CD4-positive, alpha-beta T cell treated with Interleukin-15 for 4 hours (primary cell): ENCODE measurements around the gene ATP9B.
A peak's percentile ranks its signal among the peaks of the same experiment; 100 is the strongest.
"Not testable (repeated sequence)": the region's sequence is repeated elsewhere in the genome, so short reads cannot be mapped to it uniquely, and the experiment has no call there.

Source experiments
- DNase-seq: peaks from one replicate; pipeline ENCODE4 v3.0.0-alpha.2; 2020; ENCODE audit warnings: low spot score

The ATP9B gene

GRCh38 chr18:79139206-79139605 lies 70.0 kb downstream of the ATP9B start:
- peak; percentile 20 for DNase-seq

GRCh38 chr18:79147014-79147413 lies 77.8 kb downstream of the ATP9B start:
- DNase-seq, result no peak

- DNase-seq, result no peak
Observed at GRCh38 chr18:79151191-79151590, 82.0 kb downstream of the ATP9B start.

GRCh38 chr18:79156327-79156726 lies 87.1 kb downstream of the ATP9B start:
- no peak for DNase-seq

GRCh38 chr18:79164706-79165105 lies 95.5 kb downstream of the ATP9B start:
- no peak for DNase-seq

GRCh38 chr18:79166702-79167101 lies 97.5 kb downstream of the ATP9B start:
- no peak for DNase-seq

- no peak for DNase-seq
Observed at GRCh38 chr18:79167526-79168190, 98.5 kb downstream of the ATP9B start.

GRCh38 chr18:79169958-79170555 lies 100.9 kb downstream of the ATP9B start:
- no peak for DNase-seq

- DNase-seq, result not testable (repeated sequence)
Observed at GRCh38 chr18:79172331-79172730, 103.1 kb downstream of the ATP9B start.

GRCh38 chr18:79173742-79174141 lies 104.5 kb downstream of the ATP9B start:
- no peak for DNase-seq

GRCh38 chr18:79178113-79178531 lies 108.9 kb downstream of the ATP9B start:
- DNase-seq, result no peak

GRCh38 chr18:79182047-79182713 lies 113.0 kb downstream of the ATP9B start:
- DNase-seq, result no peak

GRCh38 chr18:79185648-79186047 lies 116.5 kb downstream of the ATP9B start:
- no peak for DNase-seq

- DNase-seq, result no peak
Observed at GRCh38 chr18:79186649-79187048, 117.5 kb downstream of the ATP9B start.

- DNase-seq, result no peak
Observed at GRCh38 chr18:79187532-79188277, 118.5 kb downstream of the ATP9B start.

- DNase-seq, result no peak
Observed at GRCh38 chr18:79191418-79191817, 122.2 kb downstream of the ATP9B start.

- DNase-seq, result no peak
Observed at GRCh38 chr18:79191956-79192355, 122.8 kb downstream of the ATP9B start.

GRCh38 chr18:79193826-79194225 lies 124.6 kb downstream of the ATP9B start:
- DNase-seq, result no peak

GRCh38 chr18:79195716-79196683 lies 126.8 kb downstream of the ATP9B start:
- no peak for DNase-seq

GRCh38 chr18:79197531-79197930 lies 128.3 kb downstream of the ATP9B start:
- DNase-seq, result no peak

- DNase-seq, result peak; percentile 1
Observed at GRCh38 chr18:79199691-79200374, 130.6 kb downstream of the ATP9B start.
